Smooth muscle cell (in vitro differentiated cells): Measurements from ENCODE around the gene SLCO2A1. TPM values are rescaled to one million over a fixed set of nuclear protein-coding genes. Genes with fewer than 3 reads are reported as not detected.

Source experiments
- DNase-seq: peaks from one replicate; lab custom pipeline; 2025; ENCODE audit not compliant: unreplicated experiment; lab: John Stamatoyannopoulos, UW
- H2AFZ ChIP-seq: fragments of 200-600 bp; sonication (generic); 2 replicates; pipeline ENCODE4 v1.6.0; 2016; ENCODE audit warnings: antibody characterized with exemption, low read depth, mild to moderate bottlenecking
- H3F3A ChIP-seq: fragments of 200-600 bp; sonication (generic); 2 replicates; pipeline ENCODE4 v1.6.0; 2017; ENCODE audit warnings: antibody characterized with exemption, low read depth
- H3K27ac ChIP-seq: fragments of 200-600 bp; sonication (generic); 2 replicates; pipeline ENCODE4 v1.5.1; 2016; ENCODE audit warnings: low read depth, mild to moderate bottlenecking
- H3K27me3 ChIP-seq: fragments of 200-600 bp; sonication (generic); 2 replicates; pipeline ENCODE4 v1.6.1; 2016; ENCODE audit warnings: low read depth, mild to moderate bottlenecking
- H3K36me3 ChIP-seq: fragments of 200-600 bp; sonication (generic); 2 replicates; pipeline ENCODE4 v1.5.1; 2016; ENCODE audit warnings: low read depth
- H3K4me1 ChIP-seq: fragments of 200-600 bp; sonication (generic); 2 replicates; pipeline ENCODE4 v1.5.1; 2016; ENCODE audit warnings: low read depth
- H3K4me2 ChIP-seq: fragments of 200-600 bp; sonication (generic); 2 replicates; pipeline ENCODE4 v1.6.0; 2016; ENCODE audit warnings: mild to moderate bottlenecking
- H3K4me3 ChIP-seq: fragments of 200-600 bp; sonication (generic); 2 replicates; pipeline ENCODE4 v1.5.1; 2016; ENCODE audit warnings: mild to moderate bottlenecking
- H3K79me2 ChIP-seq: fragments of 200-600 bp; sonication (generic); 2 replicates; pipeline ENCODE4 v1.6.0; 2016; ENCODE audit warnings: low read depth, mild to moderate bottlenecking
- H3K9ac ChIP-seq: fragments of 200-600 bp; sonication (generic); 2 replicates; pipeline ENCODE4 v1.6.0; 2016; ENCODE audit warnings: low read depth
- H3K9me3 ChIP-seq: fragments of 200-600 bp; sonication (generic); replicated peaks from 2 replicates; pipeline ENCODE4 v1.5.1; 2016; ENCODE audit warnings: low read depth
- H4K20me1 ChIP-seq: fragments of 200-600 bp; sonication (generic); 2 replicates; pipeline ENCODE4 v1.6.0; 2016; ENCODE audit warnings: low read depth
- CTCF ChIP-seq: fragments of 200-600 bp; sonication (generic); IDR thresholded peaks from 2 replicates; pipeline ENCODE4 v1.5.1; 2017; ENCODE audit warnings: borderline replicate concordance, mild to moderate bottlenecking, antibody characterized with exemption; ENCODE audit not compliant: insufficient read depth, poor library complexity, severe bottlenecking
- WGBS: methylation state at CpG from one replicate; pipeline ENCODE4 v1.1.7; 2016; ENCODE audit warnings: low lambda C conversion rate; 5-methylcytosine and 5-hydroxymethylcytosine counted together
- polyA plus RNA-seq: library from polyadenylated mRNA; unstranded; fragments of >200 nt; fragmentation: Nextera tagmentation; extraction: Ambion mirVana; gene quantifications from 2 replicates; pipeline ENCODE4 v1.2.1, GENCODE V29; 2016
- total RNA-seq: library from RNA; depleted of rRNA; stranded (reverse); fragments of >200 nt; gene quantifications from 2 replicates; pipeline ENCODE4 v1.2.3, GENCODE V29; 2014

Gene SLCO2A1
- total and polyA plus RNA-seq, 2 experiments from 2014 or later: 7.7 to 14.2 TPM

GRCh38 chr3:134057006-134057653, 27.4 kb upstream of the SLCO2A1 start:
- Histone ChIP-seq H2AFZ (no peak overlapping the region), H3K4me1 (no peaks in the 10 kb centered on the region), H3K36me3 (no peaks in the 10 kb centered on the region), H3K79me2 (no peaks in the 10 kb centered on the region), H3K9me3 (no peaks in the 10 kb centered on the region), H3K4me3 (no peak overlapping the region), H3K4me2 (no peak overlapping the region), H3K27ac (no peak overlapping the region), H3K9ac (no peak overlapping the region), H4K20me1 (no peaks in the 10 kb centered on the region), H3F3A (no peaks in the 10 kb centered on the region), H3K27me3 (no peaks in the 10 kb centered on the region)
- TF ChIP-seq CTCF: no peak
- DNase-seq: no peak
- WGBS: 53% methylated on average over 2 of the region's 2 CpGs

- no peaks in the 10 kb centered on the region for H3K36me3 ChIP-seq
- no peaks in the 10 kb centered on the region for H3K27me3 ChIP-seq
- H3K4me3 ChIP-seq: no peak overlapping the region
- H4K20me1 ChIP-seq: no peaks in the 10 kb centered on the region
- H3K79me2 ChIP-seq: no peaks in the 10 kb centered on the region
- H3F3A ChIP-seq: no peaks in the 10 kb centered on the region
- no peaks in the 10 kb centered on the region for H3K4me1 ChIP-seq
- no peak overlapping the region for H3K4me2 ChIP-seq
- no peaks in the 10 kb centered on the region for H3K9me3 ChIP-seq
- H3K27ac ChIP-seq: no peak overlapping the region
- WGBS: 80% methylated on average over 7 of the region's 7 CpGs
- no peak overlapping the region for H3K9ac ChIP-seq
- DNase-seq: no peak
- H2AFZ ChIP-seq: no peak overlapping the region
- no peak for TF ChIP-seq CTCF
These were observed 26.8 kb upstream of the SLCO2A1 start for GRCh38 chr3:134056464-134056891.

GRCh38 chr3:134055661-134056060, 25.9 kb upstream of the SLCO2A1 start:
- no peak for TF ChIP-seq CTCF
- Histone ChIP-seq H4K20me1 (no peaks in the 10 kb centered on the region), H3K9ac (no peak overlapping the region), H3K4me2 (no peak overlapping the region), H3K4me3 (no peak overlapping the region), H3F3A (no peaks in the 10 kb centered on the region), H3K27ac (no peak overlapping the region), H3K27me3 (no peaks in the 10 kb centered on the region), H2AFZ (no peak overlapping the region), H3K4me1 (no peaks in the 10 kb centered on the region), H3K36me3 (no peaks in the 10 kb centered on the region), H3K79me2 (no peaks in the 10 kb centered on the region), H3K9me3 (no peaks in the 10 kb centered on the region)
- no peak for DNase-seq
- 96% methylated on average over 7 of the region's 7 CpGs for WGBS

GRCh38 chr3:134054881-134055280, 25.2 kb upstream of the SLCO2A1 start:
- H3K4me3 ChIP-seq: no peak overlapping the region
- H3K79me2 ChIP-seq: no peaks in the 10 kb centered on the region
- H3K4me1 ChIP-seq: no peaks in the 10 kb centered on the region
- H3K4me2 ChIP-seq: no peak overlapping the region
- H4K20me1 ChIP-seq: no peaks in the 10 kb centered on the region
- H2AFZ ChIP-seq: no peak overlapping the region
- 83% methylated on average over 3 of the region's 3 CpGs for WGBS
- no peak for TF ChIP-seq CTCF
- H3K27me3 ChIP-seq: no peaks in the 10 kb centered on the region
- H3K27ac ChIP-seq: no peak overlapping the region
- no peaks in the 10 kb centered on the region for H3K9me3 ChIP-seq
- no peak overlapping the region for H3K9ac ChIP-seq
- H3K36me3 ChIP-seq: no peaks in the 10 kb centered on the region
- DNase-seq: no peak
- no peaks in the 10 kb centered on the region for H3F3A ChIP-seq
